GM12864 (cell line): ENCODE results near the gene TJP2.

Experiments
- DNase-seq: peaks from one replicate; pipeline ENCODE4 v3.0.0-alpha.2; 2011; ENCODE audit warnings: low read depth
- H3K4me3 ChIP-seq: 2 replicates; pipeline ENCODE4 v1.5.1; 2011; ENCODE audit warnings: mild to moderate bottlenecking, low read depth, low read length, control low read depth
- CTCF ChIP-seq: IDR thresholded peaks from 2 replicates; pipeline ENCODE4 v1.5.1; 2011; ENCODE audit warnings: low read depth, mild to moderate bottlenecking, moderate library complexity, low read length, control low read depth, inconsistent platforms; ENCODE audit errors: missing control alignments

TJP2 gene

GRCh38 chr9:69147041-69147834 lies 26.8 kb upstream of the TJP2 start:
- no peak for TF ChIP-seq CTCF
- no peak for DNase-seq

GRCh38 chr9:69149321-69149807 lies 24.7 kb upstream of the TJP2 start:
- DNase-seq, result no peak
- TF ChIP-seq CTCF, result no peak
- H3K4me3 ChIP-seq, result no peak overlapping the region

More at GRCh38 chr9:69147041-69147834, 26.8 kb upstream of the TJP2 start:
- H3K4me3 ChIP-seq, result no peak overlapping the region

- no peak for DNase-seq
- TF ChIP-seq CTCF, result no peak
- H3K4me3 ChIP-seq, result no peak overlapping the region
These were observed 22.6 kb upstream of the TJP2 start for GRCh38 chr9:69151506-69151905.

- TF ChIP-seq CTCF, result no peak
- no peak for DNase-seq
- no peak overlapping the region for H3K4me3 ChIP-seq
These were observed 20.2 kb upstream of the TJP2 start for GRCh38 chr9:69153707-69154521.

- no peak for DNase-seq
- no peak overlapping the region for H3K4me3 ChIP-seq
These were observed 18.6 kb upstream of the TJP2 start for GRCh38 chr9:69155341-69156030.

More at GRCh38 chr9:69155341-69156030, 18.6 kb upstream of the TJP2 start:
- TF ChIP-seq CTCF, result no peak
